GM19438 (cell line): ENCODE results near the gene ABCA7.
A peak's percentile ranks its signal among the peaks of the same experiment; 100 is the strongest.

Source experiments
- ATAC-seq: cut with Tn5 transposase; IDR thresholded peaks from one replicate; pipeline ENCODE4 v1.9.1; 2021; ENCODE audit warnings: low read depth; ENCODE audit not compliant: unreplicated experiment

Gene ABCA7

GRCh38 chr19:1086613-1087012, 46.7 kb downstream of the ABCA7 start:
- ATAC-seq: no peak

- ATAC-seq: no peak
Observed at GRCh38 chr19:1087813-1088415, 48.0 kb downstream of the ABCA7 start.

- no peak for ATAC-seq
Observed at GRCh38 chr19:1088416-1089010, 48.6 kb downstream of the ABCA7 start.

- no peak for ATAC-seq
Observed at GRCh38 chr19:1089126-1089771, 49.3 kb downstream of the ABCA7 start.

GRCh38 chr19:1089891-1090290, 50.0 kb downstream of the ABCA7 start:
- no peak for ATAC-seq

GRCh38 chr19:1090731-1091543, 51.0 kb downstream of the ABCA7 start:
- no peak for ATAC-seq

- no peak for ATAC-seq
Observed at GRCh38 chr19:1091544-1092175, 51.8 kb downstream of the ABCA7 start.

GRCh38 chr19:1093330-1093729, 53.4 kb downstream of the ABCA7 start:
- ATAC-seq: no peak

GRCh38 chr19:1093811-1094553, 54.1 kb downstream of the ABCA7 start:
- no peak for ATAC-seq

GRCh38 chr19:1094655-1094977, 54.7 kb downstream of the ABCA7 start:
- ATAC-seq: no peak

GRCh38 chr19:1094978-1095701, 55.2 kb downstream of the ABCA7 start, which contains the start of gene POLR2E:
Gene POLR2E, minus strand, starts transcription at chr19:1095375. Its CDS starts 60 bp downstream, at chr19:1095315.
- peak; percentile 72 for ATAC-seq

GRCh38 chr19:1097810-1098176, 57.9 kb downstream of the ABCA7 start:
- ATAC-seq: no peak

- ATAC-seq: no peak
Observed at GRCh38 chr19:1098177-1099051, 58.5 kb downstream of the ABCA7 start.

GRCh38 chr19:1101337-1101698, 61.4 kb downstream of the ABCA7 start:
- ATAC-seq: no peak

GRCh38 chr19:1102407-1103131, 62.7 kb downstream of the ABCA7 start:
- no peak for ATAC-seq

- no peak for ATAC-seq
Observed at GRCh38 chr19:1103132-1103707, 63.3 kb downstream of the ABCA7 start.

GRCh38 chr19:1103708-1104310, 63.9 kb downstream of the ABCA7 start, which contains the start of gene GPX4:
Gene GPX4, plus strand, starts transcription at chr19:1103994. Its CDS starts 50 bp downstream, at chr19:1104044.
- ATAC-seq: peak; percentile 61
